DND-41 (cell line): ENCODE data around the gene NID2.

Experiments
- EZH2 ChIP-seq: IDR thresholded peaks from 3 replicates; pipeline ENCODE4 v1.6.1; 2012; ENCODE audit warnings: borderline replicate concordance, low read depth, mild to moderate bottlenecking, moderate library complexity, low read length, inconsistent platforms; ENCODE audit not compliant: severe bottlenecking
- TF ChIP-seq, protein P1 (sequence below): IDR thresholded peaks from 2 replicates; pipeline ENCODE4 v1.5.1; 2012; ENCODE audit warnings: borderline replicate concordance, low read length, moderate library complexity, mild to moderate bottlenecking; ENCODE audit not compliant: poor library complexity, severe bottlenecking; ENCODE audit errors: extremely low read depth

DNA sequence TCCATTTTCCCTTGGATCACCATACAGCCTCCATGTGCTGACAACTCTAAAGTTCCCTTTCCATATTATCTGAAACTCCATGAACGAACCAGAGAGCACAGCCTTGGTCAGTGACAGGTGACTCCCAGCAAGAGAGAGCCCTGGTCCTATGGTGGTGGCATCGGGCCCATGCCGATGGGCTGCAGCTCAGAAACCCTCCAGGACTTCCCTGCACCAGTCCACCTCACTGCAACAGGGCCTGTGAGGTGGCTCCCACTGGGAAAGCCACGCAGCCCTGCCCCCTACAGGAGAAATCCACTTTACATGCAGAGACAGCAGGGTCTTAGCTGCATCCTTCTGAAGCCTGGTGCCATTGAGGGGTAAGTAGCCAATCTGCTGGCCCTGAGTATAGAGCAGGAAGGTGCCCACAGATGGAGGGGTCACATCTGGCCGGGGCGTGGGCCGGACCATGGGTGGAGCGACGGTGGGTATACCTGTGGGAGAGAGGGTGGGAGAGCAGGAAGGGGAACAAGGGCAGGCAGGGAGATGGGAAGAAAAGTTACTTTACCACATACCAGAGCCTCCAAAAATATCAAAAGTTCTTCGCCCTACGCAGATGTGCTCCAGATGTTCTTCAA, 54.8 kb downstream of the NID2 start:
- TF ChIP-seq, protein P1, sequence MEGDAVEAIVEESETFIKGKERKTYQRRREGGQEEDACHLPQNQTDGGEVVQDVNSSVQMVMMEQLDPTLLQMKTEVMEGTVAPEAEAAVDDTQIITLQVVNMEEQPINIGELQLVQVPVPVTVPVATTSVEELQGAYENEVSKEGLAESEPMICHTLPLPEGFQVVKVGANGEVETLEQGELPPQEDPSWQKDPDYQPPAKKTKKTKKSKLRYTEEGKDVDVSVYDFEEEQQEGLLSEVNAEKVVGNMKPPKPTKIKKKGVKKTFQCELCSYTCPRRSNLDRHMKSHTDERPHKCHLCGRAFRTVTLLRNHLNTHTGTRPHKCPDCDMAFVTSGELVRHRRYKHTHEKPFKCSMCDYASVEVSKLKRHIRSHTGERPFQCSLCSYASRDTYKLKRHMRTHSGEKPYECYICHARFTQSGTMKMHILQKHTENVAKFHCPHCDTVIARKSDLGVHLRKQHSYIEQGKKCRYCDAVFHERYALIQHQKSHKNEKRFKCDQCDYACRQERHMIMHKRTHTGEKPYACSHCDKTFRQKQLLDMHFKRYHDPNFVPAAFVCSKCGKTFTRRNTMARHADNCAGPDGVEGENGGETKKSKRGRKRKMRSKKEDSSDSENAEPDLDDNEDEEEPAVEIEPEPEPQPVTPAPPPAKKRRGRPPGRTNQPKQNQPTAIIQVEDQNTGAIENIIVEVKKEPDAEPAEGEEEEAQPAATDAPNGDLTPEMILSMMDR = peak; percentile 64
- no peak for TF ChIP-seq EZH2
